GM19351 (cell line): ENCODE results near the gene S1PR5.
A peak's percentile ranks its signal among the peaks of the same experiment; 100 is the strongest.

Experiments
- ATAC-seq: cut with Tn5 transposase; IDR thresholded peaks from one replicate; pipeline ENCODE4 v1.9.1; 2021; ENCODE audit warnings: mild to moderate bottlenecking, moderate library complexity; ENCODE audit not compliant: unreplicated experiment

S1PR5 gene

GRCh38 chr19:10516671-10517286 is 468 bp downstream of the S1PR5 start:
- no peak for ATAC-seq

GRCh38 chr19:10516064-10516385 is 1.2 kb downstream of the S1PR5 start:
- ATAC-seq: no peak

DNA sequence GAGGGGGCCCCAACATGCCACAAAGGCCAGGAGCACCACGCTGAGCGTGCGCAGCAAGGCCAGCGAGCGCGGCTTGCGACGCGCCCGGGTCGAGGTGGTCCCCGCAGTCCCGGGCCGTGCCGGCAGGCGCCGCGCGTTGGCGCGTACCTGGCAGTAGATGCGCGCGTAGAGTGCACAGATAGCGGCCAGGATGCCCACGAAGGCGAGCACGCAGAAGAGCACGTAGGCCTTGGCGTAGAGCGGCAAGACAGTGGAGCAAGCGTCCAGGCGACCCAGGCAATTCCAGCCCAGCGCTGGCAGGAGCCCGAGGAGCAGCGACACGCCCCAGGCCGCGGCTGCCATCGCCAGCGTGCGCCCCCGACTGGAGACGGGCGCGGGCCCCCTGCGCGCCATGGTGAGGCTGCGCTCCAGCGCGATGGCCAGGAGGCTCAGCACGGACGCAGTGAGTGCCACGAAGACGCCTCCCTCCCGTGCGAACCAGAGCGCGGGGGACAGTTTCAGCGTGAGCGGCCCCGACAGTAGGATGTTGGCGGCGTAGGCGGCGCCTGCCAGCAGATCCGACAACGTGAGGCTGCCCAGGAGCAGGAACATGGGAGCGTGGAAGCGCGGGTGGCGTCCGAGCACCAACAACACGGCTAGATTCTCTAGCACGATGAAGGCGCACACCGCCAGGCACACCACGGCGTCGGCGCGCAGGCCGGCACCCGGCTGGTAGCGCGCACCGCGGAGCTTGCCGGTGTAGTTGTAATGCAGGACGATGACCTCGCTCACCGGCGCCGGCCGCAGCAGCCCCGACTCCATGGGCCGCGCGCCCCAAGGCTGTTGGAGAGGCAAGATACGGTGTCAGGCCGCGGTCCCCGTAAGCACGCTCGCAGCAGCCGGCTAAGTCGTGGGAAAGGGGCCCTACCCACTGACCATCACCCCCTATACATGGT is 2.8 kb downstream of the S1PR5 start:
- no peak for ATAC-seq

DNA sequence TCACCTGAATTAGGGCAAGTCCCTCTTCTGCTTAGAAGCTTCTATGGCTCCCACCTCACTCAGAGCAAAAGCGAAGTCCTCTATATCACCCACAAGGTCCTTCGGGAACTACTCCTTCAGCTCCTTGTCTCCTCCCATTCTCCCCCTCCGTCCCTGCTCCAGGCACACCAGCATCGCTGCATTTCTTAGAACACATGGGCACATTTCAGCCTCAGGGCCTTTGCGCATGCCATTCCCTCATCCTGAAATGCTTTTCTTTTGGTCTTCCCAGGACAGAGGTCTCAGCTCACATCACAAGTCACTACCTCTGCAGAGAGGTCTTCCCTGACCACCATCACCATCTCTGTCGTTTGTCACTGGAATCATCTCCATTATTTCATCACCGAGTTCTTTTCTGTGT is 4.0 kb downstream of the S1PR5 start:
- ATAC-seq: no peak

DNA sequence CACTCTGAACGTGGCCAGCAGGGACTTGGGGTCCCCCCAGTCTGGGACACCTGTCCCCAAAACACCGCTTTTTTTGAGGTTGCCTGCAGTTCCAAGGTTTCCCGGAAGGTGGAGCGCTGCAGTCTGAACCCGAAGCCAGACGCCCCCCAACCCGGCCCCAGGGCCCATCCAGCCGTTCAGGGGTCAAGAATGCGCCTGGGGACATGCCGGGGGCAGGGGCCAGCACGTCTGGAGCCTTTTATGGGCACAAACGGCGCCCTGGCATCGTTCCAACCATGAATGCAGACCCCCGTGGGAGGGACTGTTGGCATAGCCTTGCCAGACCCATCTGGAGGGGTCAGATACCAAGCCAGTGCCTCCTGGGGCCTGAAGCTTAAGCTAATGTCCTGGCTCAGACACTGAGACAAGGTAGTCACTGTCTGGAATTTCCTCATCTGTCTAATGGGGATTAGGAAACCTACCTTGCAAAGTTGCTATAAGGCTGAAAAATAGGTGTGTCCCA is 6.9 kb downstream of the S1PR5 start:
- no peak for ATAC-seq

DNA sequence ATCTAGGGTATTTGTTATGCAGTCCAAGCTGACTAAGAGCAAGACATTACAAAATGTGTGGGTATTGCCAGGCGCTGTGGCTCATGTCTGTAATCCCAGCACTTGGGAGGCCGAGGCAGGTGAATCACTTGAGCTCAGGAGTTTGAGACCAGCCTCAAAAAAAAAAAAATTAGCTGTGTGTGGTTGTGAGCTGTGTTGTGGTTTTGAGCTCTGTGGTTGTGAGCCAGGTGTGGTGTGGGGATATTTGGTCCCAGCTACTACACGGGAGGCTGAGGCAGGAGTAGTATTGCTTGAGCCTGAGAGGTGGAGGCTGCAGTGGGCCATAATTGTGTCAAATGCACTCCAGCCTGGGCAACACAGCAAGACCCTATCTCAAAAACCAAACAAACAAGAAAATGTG is 8.5 kb downstream of the S1PR5 start:
- ATAC-seq: no peak

- no peak for ATAC-seq
Measured at GRCh38 chr19:10508036-10508435, 9.2 kb downstream of the S1PR5 start.

GRCh38 chr19:10505583-10506229 is 11.5 kb downstream of the S1PR5 start:
- no peak for ATAC-seq

GRCh38 chr19:10503002-10503789 is 14.1 kb downstream of the S1PR5 start, which contains the start of gene KEAP1:
TSS of gene KEAP1 (minus strand) at chr19:10503356. CDS start at chr19:10500033, 3,323 bp downstream.
- ATAC-seq: no peak

GRCh38 chr19:10502524-10503001 is 14.7 kb downstream of the S1PR5 start:
- peak; percentile 81 for ATAC-seq

GRCh38 chr19:10501971-10502523 is 15.2 kb downstream of the S1PR5 start:
- no peak for ATAC-seq

- no peak for ATAC-seq
Measured at GRCh38 chr19:10500247-10500592, 17.0 kb downstream of the S1PR5 start.

DNA sequence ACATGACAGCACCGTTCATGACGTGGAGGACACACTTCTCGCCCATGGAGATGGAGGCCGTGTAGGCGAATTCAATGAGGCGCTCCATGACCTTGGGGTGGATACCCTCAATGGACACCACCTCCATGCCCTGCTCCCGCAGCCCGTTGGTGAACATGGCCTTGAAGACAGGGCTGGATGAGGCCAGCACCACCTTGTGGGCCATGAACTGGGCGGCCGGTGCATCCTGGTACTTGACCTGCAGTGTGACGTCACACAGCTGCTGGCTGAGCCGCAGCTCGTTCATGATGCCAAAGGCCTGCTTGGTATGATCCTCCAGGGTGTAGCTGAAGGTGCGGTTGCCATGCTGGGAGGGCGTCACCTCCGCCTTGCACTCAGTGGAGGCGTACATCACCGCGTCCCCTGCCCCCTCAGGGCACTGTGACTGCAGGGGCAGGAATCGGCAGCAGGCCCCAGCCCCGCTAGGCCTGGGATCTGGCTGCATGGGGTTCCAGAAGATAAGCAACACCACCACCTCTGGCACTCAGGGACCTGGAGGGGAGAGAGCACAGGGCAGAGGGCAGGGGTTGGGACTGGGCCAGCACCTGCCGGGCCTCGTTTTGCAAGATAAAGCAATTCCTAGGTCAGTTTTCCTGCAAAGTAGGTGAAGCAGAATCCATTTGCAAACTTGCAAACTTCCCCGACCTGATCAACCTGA is 17.5 kb downstream of the S1PR5 start:
- no peak for ATAC-seq

DNA sequence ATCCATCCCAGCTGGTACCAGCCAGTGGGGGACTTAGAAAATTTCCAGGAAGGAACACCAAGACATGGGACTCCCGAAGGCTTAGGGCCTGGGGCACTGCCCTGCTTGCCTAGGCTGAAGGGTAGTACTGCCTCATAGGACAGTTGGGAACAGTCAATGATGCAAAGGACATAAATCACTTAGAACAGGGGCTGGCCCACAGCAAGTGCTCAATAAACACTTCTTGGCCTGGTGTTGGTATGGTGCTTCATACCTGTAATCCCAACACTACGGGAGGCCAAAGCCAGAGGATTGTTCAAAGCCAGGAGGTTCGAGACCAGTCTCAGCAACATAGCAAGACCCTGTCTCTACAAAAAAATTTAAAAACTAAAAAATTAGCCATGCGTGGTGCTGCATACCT is 19.9 kb downstream of the S1PR5 start:
- no peak for ATAC-seq

DNA sequence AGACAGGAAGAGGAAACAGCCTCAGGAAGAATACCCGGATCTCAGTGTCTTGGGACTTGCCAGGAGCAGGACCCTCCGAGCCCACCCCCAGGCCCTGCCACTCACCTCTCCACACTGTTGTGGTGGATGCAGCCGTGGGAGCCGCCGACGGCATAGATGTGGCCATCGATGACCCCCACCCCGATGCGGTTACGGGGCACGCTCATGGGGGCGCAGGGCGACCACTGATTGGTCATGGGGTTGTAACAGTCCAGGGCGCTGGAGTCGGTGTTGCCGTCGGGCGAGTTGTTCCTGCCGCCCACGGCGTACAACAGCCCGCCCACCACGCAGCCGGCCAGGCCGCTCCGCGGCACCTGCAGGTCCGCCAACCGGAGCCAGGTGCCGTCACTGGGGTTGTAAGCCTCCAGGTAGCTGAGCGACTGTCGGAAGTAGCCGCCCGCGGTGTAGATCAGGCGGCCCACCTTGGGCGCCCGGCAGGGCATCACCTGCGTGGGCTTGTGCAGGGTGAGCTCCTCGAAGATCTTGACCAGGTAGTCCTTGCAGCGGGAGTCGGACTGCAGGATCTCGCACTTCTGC is 25.7 kb downstream of the S1PR5 start:
- no peak for ATAC-seq

- ATAC-seq: no peak
Measured at GRCh38 chr19:10486551-10486950, 30.7 kb downstream of the S1PR5 start.

- ATAC-seq: no peak
Measured at GRCh38 chr19:10478903-10479384, 38.3 kb downstream of the S1PR5 start.

DNA sequence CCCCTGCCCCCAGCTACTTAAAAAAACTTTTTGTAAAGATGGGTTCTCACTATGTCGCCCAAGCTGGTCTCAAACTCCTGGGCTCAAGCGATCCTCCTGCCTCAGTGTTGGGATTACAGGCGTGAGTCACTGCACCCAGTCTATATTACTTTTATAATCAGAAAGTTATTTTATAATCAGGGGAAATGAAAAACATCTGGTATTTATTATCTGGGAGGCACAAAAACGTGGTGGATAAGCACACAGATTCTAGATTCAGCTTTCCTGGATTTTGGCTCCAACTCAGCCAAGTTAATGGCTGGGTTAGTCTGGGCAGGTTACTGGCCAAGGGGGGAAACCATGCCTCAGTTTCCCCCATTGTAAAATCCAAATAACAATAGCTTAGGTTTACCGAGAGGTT is 38.8 kb downstream of the S1PR5 start:
- ATAC-seq: no peak

GRCh38 chr19:10474962-10475451 is 42.2 kb downstream of the S1PR5 start:
- no peak for ATAC-seq
